Smooth muscle cell (in vitro differentiated cells): ENCODE measurements around the gene NENF. TPM values are rescaled to one million over a fixed set of nuclear protein-coding genes. Genes with fewer than 3 reads are reported as not detected.

ENCODE experiments used
- DNase-seq: peaks from one replicate; lab custom pipeline; 2025; ENCODE audit not compliant: unreplicated experiment; lab: John Stamatoyannopoulos, UW
- H2AFZ ChIP-seq: fragments of 200-600 bp; sonication (generic); 2 replicates; pipeline ENCODE4 v1.6.0; 2016; ENCODE audit warnings: antibody characterized with exemption, low read depth, mild to moderate bottlenecking
- H3F3A ChIP-seq: fragments of 200-600 bp; sonication (generic); 2 replicates; pipeline ENCODE4 v1.6.0; 2017; ENCODE audit warnings: antibody characterized with exemption, low read depth
- H3K27ac ChIP-seq: fragments of 200-600 bp; sonication (generic); 2 replicates; pipeline ENCODE4 v1.5.1; 2016; ENCODE audit warnings: low read depth, mild to moderate bottlenecking
- H3K27me3 ChIP-seq: fragments of 200-600 bp; sonication (generic); 2 replicates; pipeline ENCODE4 v1.6.1; 2016; ENCODE audit warnings: low read depth, mild to moderate bottlenecking
- H3K36me3 ChIP-seq: fragments of 200-600 bp; sonication (generic); 2 replicates; pipeline ENCODE4 v1.5.1; 2016; ENCODE audit warnings: low read depth
- H3K4me1 ChIP-seq: fragments of 200-600 bp; sonication (generic); 2 replicates; pipeline ENCODE4 v1.5.1; 2016; ENCODE audit warnings: low read depth
- H3K4me2 ChIP-seq: fragments of 200-600 bp; sonication (generic); 2 replicates; pipeline ENCODE4 v1.6.0; 2016; ENCODE audit warnings: mild to moderate bottlenecking
- H3K4me3 ChIP-seq: fragments of 200-600 bp; sonication (generic); 2 replicates; pipeline ENCODE4 v1.5.1; 2016; ENCODE audit warnings: mild to moderate bottlenecking
- H3K79me2 ChIP-seq: fragments of 200-600 bp; sonication (generic); 2 replicates; pipeline ENCODE4 v1.6.0; 2016; ENCODE audit warnings: low read depth, mild to moderate bottlenecking
- H3K9ac ChIP-seq: fragments of 200-600 bp; sonication (generic); 2 replicates; pipeline ENCODE4 v1.6.0; 2016; ENCODE audit warnings: low read depth
- H3K9me3 ChIP-seq: fragments of 200-600 bp; sonication (generic); replicated peaks from 2 replicates; pipeline ENCODE4 v1.5.1; 2016; ENCODE audit warnings: low read depth
- H4K20me1 ChIP-seq: fragments of 200-600 bp; sonication (generic); 2 replicates; pipeline ENCODE4 v1.6.0; 2016; ENCODE audit warnings: low read depth
- CTCF ChIP-seq: fragments of 200-600 bp; sonication (generic); IDR thresholded peaks from 2 replicates; pipeline ENCODE4 v1.5.1; 2017; ENCODE audit warnings: borderline replicate concordance, mild to moderate bottlenecking, antibody characterized with exemption; ENCODE audit not compliant: insufficient read depth, poor library complexity, severe bottlenecking
- WGBS: methylation state at CpG from one replicate; pipeline ENCODE4 v1.1.7; 2016; ENCODE audit warnings: low lambda C conversion rate; 5-methylcytosine and 5-hydroxymethylcytosine counted together
- polyA plus RNA-seq: library from polyadenylated mRNA; unstranded; fragments of >200 nt; fragmentation: Nextera tagmentation; extraction: Ambion mirVana; gene quantifications from 2 replicates; pipeline ENCODE4 v1.2.1, GENCODE V29; 2016
- total RNA-seq: library from RNA; depleted of rRNA; stranded (reverse); fragments of >200 nt; gene quantifications from 2 replicates; pipeline ENCODE4 v1.2.3, GENCODE V29; 2014

NENF gene
- total and polyA plus RNA-seq, 2 experiments from 2014 or later = 53.9 to 90.7 TPM

- Histone ChIP-seq H3F3A (peaks cover 12% of the 10 kb centered on the region), H3K9me3 (no peaks in the 10 kb centered on the region), H3K4me2 (no peak overlapping the region), H3K4me1 (peaks cover 7% of the 10 kb centered on the region), H3K27ac (peak overlapping the region; percentile 88), H3K79me2 (no peaks in the 10 kb centered on the region), H3K27me3 (no peaks in the 10 kb centered on the region), H4K20me1 (no peaks in the 10 kb centered on the region), H2AFZ (no peak overlapping the region), H3K4me3 (no peak overlapping the region), H3K9ac (peak overlapping the region; percentile 74), H3K36me3 (no peaks in the 10 kb centered on the region)
- no peak for DNase-seq
- WGBS = 94% methylated on average over 7 of the region's 7 CpGs
- TF ChIP-seq CTCF = no peak
Observed at GRCh38 chr1:212487774-212488435, 55.2 kb downstream of the NENF start.

- WGBS = 40% methylated on average over 4 of the region's 4 CpGs
- Histone ChIP-seq H3K4me1 (peaks cover 7% of the 10 kb centered on the region), H3K4me3 (no peak overlapping the region), H3K79me2 (no peaks in the 10 kb centered on the region), H4K20me1 (no peaks in the 10 kb centered on the region), H3K9ac (peak overlapping the region; percentile 74), H3K9me3 (no peaks in the 10 kb centered on the region), H2AFZ (no peak overlapping the region), H3K4me2 (no peak overlapping the region), H3F3A (peaks cover 12% of the 10 kb centered on the region), H3K36me3 (no peaks in the 10 kb centered on the region), H3K27me3 (no peaks in the 10 kb centered on the region), H3K27ac (peak overlapping the region; percentile 88)
- no peak for DNase-seq
- TF ChIP-seq CTCF = no peak
Observed at GRCh38 chr1:212488436-212489283, 55.9 kb downstream of the NENF start.

GRCh38 chr1:212489284-212489859, 56.7 kb downstream of the NENF start:
- Histone ChIP-seq H3K27me3 (no peaks in the 10 kb centered on the region), H3K9ac (peak overlapping the region; percentile 69), H3K4me1 (peaks cover 7% of the 10 kb centered on the region), H3K4me2 (no peak overlapping the region), H3K9me3 (no peaks in the 10 kb centered on the region), H2AFZ (no peak overlapping the region), H3K4me3 (no peak overlapping the region), H4K20me1 (no peaks in the 10 kb centered on the region), H3K36me3 (no peaks in the 10 kb centered on the region), H3F3A (peaks cover 12% of the 10 kb centered on the region), H3K27ac (peak overlapping the region; percentile 88), H3K79me2 (no peaks in the 10 kb centered on the region)
- WGBS = 94% methylated on average over 4 of the region's 4 CpGs
- TF ChIP-seq CTCF = no peak
- DNase-seq = no peak
